Choroid plexus epithelial cell (primary cell): Measurements from ENCODE around the gene CEP89.

Source experiments
- DNase-seq: peaks from one replicate; pipeline ENCODE4 v3.0.0-alpha.2; 2010; ENCODE audit warnings: low read depth
- H3K4me3 ChIP-seq: 2 replicates; pipeline ENCODE4 v1.5.1; 2011; ENCODE audit warnings: low read depth, mild to moderate bottlenecking, control low read depth, low read length, moderate library complexity
- CTCF ChIP-seq: conservative IDR thresholded peaks from 2 replicates; pipeline ENCODE4 v1.5.1; 2011; ENCODE audit warnings: low read depth, mild to moderate bottlenecking, control low read depth, inconsistent platforms, low read length, moderate library complexity

Gene CEP89

GRCh38 chr19:32935629-32936028 lies 36.1 kb downstream of the CEP89 start:
- no peak for DNase-seq
- no peak overlapping the region for H3K4me3 ChIP-seq
- no peak for TF ChIP-seq CTCF

- no peak for DNase-seq
- H3K4me3 ChIP-seq = no peak overlapping the region
- no peak for TF ChIP-seq CTCF
These were observed 38.2 kb downstream of the CEP89 start for GRCh38 chr19:32933571-32933970.

GRCh38 chr19:32930567-32930966 lies 41.2 kb downstream of the CEP89 start:
- TF ChIP-seq CTCF = no peak
- no peak overlapping the region for H3K4me3 ChIP-seq
- no peak for DNase-seq

GRCh38 chr19:32928806-32929205 lies 43.0 kb downstream of the CEP89 start:
- no peak overlapping the region for H3K4me3 ChIP-seq
- TF ChIP-seq CTCF = no peak
- DNase-seq = peak; percentile 7

GRCh38 chr19:32924200-32924599 lies 47.6 kb downstream of the CEP89 start:
- H3K4me3 ChIP-seq = no peak overlapping the region

GRCh38 chr19:32921624-32922023 lies 50.1 kb downstream of the CEP89 start:
- no peak for TF ChIP-seq CTCF
- H3K4me3 ChIP-seq = no peak overlapping the region
- no peak for DNase-seq

More at GRCh38 chr19:32924200-32924599, 47.6 kb downstream of the CEP89 start:
- no peak for TF ChIP-seq CTCF
- DNase-seq = no peak

DNA sequence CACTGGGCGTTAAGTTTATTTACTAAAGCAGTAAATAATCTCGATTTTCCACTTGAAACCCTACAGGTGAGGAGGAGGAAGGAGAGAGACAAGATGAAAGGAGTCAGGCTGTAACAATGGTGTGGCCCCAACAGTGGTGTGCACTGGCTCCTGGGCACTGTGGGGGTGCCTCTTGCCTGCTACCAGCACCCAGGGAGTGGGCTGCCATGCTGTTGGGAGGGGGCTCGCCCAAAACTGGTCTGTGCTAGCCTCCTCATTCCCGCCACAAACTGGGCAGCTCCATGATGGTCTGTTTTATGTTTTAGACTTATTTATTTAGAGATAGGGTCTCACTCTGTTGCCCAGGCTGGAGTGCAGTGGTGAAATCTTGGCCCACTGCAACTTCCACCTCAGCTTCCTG lies 52.4 kb downstream of the CEP89 start:
- DNase-seq = no peak
- no peak overlapping the region for H3K4me3 ChIP-seq
- no peak for TF ChIP-seq CTCF
